ENCODE data around the gene CFAP52. TPM values are rescaled to one million over a fixed set of nuclear protein-coding genes. Genes with fewer than 3 reads are reported as not detected.

The CFAP52 gene
- total RNA-seq, 3 donors from 2014 or later: 0.66 TPM; not detected in 2

DNA sequence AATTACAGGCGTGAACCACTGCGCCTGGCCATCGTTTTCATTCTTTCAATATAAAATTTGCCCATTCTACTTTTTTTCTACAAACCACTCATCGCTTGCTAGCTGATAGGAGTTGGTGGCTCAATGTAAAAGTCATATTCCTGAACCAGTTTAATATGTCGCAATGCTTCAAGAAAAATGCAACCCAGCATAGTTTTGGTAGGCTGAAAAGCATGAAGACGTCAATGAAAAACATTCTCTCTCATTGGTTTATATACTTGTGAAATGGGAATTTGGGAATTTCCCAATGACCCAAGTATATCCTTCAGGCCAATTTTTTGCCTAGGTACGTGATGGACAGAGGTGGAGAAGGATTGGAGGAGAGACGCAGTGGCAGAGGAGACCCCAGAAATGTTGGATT is 95.8 kb downstream of the CFAP52 start:
- Histone ChIP-seq H3K36me3 (no peaks in the 10 kb centered on the region), H3K9me3 (no peaks in the 10 kb centered on the region), H3K27me3 (no peaks in the 10 kb centered on the region), H3K27ac (no peak overlapping the region), H3K4me3 (no peak overlapping the region), H3K4me1 (no peaks in the 10 kb centered on the region)
- no peak for DNase-seq (ENCODE audit: low spot score in 2 of 2)
- intact Hi-C loops (cut with DNase I; ENCODE audit: low total_unique reads): no loop called here
- TF ChIP-seq CTCF (IDR thresholded peaks at IDR 0.05) (no peak), POLR2A (IDR thresholded peaks at IDR 0.05) (no peak), POLR2AphosphoS5 (IDR thresholded peaks at IDR 0.05) (no peak)

- DNase-seq (ENCODE audit: low spot score in 2 of 2): no peak
- no peaks in the 10 kb centered on the region for H3K9me3 ChIP-seq
- no peaks in the 10 kb centered on the region for H3K36me3 ChIP-seq
- TF ChIP-seq POLR2A (IDR thresholded peaks at IDR 0.05) (no peak), CTCF (IDR thresholded peaks at IDR 0.05) (no peak), POLR2AphosphoS5 (IDR thresholded peaks at IDR 0.05) (no peak)
- H3K4me3 ChIP-seq: no peak overlapping the region
- no peaks in the 10 kb centered on the region for H3K27me3 ChIP-seq
- intact Hi-C loops (cut with DNase I; ENCODE audit: low total_unique reads): no loop called here
- H3K4me1 ChIP-seq: no peaks in the 10 kb centered on the region
- H3K27ac ChIP-seq: no peak overlapping the region
Measured at GRCh38 chr17:9672691-9673090, 96.2 kb downstream of the CFAP52 start.

DNA sequence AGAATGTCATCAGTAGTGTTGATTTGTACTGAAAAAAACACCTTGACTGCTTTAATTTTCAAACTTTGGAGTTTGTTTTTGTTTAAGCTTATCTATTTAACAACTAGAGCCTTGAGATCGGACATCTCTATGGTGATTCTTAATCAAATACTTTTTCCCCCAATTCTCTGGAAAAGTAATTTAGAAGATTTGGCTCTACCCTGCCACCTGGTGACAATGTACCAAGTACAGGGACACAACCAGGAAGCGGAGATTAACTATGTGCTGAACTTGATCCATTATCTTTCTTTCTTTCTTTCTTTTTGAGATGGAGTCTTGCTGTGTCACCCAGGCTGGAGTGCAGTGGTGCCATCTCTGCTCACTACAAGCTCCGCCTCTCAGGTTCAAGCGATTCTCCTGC is 99.6 kb downstream of the CFAP52 start:
- Histone ChIP-seq H3K27me3 (no peaks in the 10 kb centered on the region), H3K27ac (no peak overlapping the region), H3K9me3 (no peaks in the 10 kb centered on the region), H3K4me3 (no peak overlapping the region), H3K36me3 (no peaks in the 10 kb centered on the region), H3K4me1 (no peaks in the 10 kb centered on the region)
- intact Hi-C loops (cut with DNase I; ENCODE audit: low total_unique reads): no loop called here
- no peak for DNase-seq (ENCODE audit: low spot score in 2 of 2)
- TF ChIP-seq POLR2AphosphoS5 (IDR thresholded peaks at IDR 0.05) (no peak), CTCF (IDR thresholded peaks at IDR 0.05) (no peak), POLR2A (IDR thresholded peaks at IDR 0.05) (no peak)

GRCh38 chr17:9676820-9677310 is 100.4 kb downstream of the CFAP52 start:
- Histone ChIP-seq H3K36me3 (no peaks in the 10 kb centered on the region), H3K4me1 (no peaks in the 10 kb centered on the region), H3K4me3 (no peak overlapping the region), H3K9me3 (no peaks in the 10 kb centered on the region), H3K27ac (no peak overlapping the region), H3K27me3 (no peaks in the 10 kb centered on the region)
- intact Hi-C loops (cut with DNase I; ENCODE audit: low total_unique reads): no loop called here
- no peak for TF ChIP-seq POLR2AphosphoS5 (IDR thresholded peaks at IDR 0.05)
- no peak for TF ChIP-seq CTCF (IDR thresholded peaks at IDR 0.05)
- DNase-seq (ENCODE audit: low spot score in 2 of 2): no peak

DNA sequence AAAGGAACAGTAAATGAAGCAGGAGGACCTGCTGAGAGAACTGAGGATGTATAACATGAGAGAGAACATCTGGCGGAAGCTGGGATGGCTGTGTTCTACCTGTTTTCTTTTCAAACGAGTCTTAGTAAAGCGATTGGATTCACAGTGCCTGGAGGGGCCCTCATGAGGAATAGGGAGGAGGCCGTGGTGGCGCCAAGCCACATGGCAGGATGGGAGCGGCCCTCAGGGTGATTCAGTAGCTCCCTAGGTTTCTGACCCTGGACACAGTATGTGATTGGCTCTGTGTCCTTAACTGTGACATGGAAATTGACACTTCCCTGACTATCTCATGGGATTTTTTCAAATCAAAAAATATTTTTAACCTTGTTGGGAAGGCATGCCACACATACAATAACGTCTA is 101.0 kb downstream of the CFAP52 start:
- no peak for TF ChIP-seq POLR2AphosphoS5 (IDR thresholded peaks at IDR 0.05)
- intact Hi-C loops (cut with DNase I; ENCODE audit: low total_unique reads): no loop called here

GRCh38 chr17:9677896-9678295 is 101.5 kb downstream of the CFAP52 start:
- DNase-seq (ENCODE audit: low spot score in 2 of 2): no peak
- TF ChIP-seq POLR2A (IDR thresholded peaks at IDR 0.05): no peak
- TF ChIP-seq POLR2AphosphoS5 (IDR thresholded peaks at IDR 0.05): no peak
- no peak for TF ChIP-seq CTCF (IDR thresholded peaks at IDR 0.05)
- Histone ChIP-seq H3K4me1 (no peaks in the 10 kb centered on the region), H3K36me3 (no peaks in the 10 kb centered on the region), H3K27me3 (no peaks in the 10 kb centered on the region), H3K4me3 (no peak overlapping the region), H3K27ac (no peak overlapping the region), H3K9me3 (no peaks in the 10 kb centered on the region)
- intact Hi-C loops (cut with DNase I; ENCODE audit: low total_unique reads): no loop called here

More for the DNA sequence above, 101.0 kb downstream of the CFAP52 start:
- Histone ChIP-seq H3K27ac (no peak overlapping the region), H3K4me1 (no peaks in the 10 kb centered on the region), H3K36me3 (no peaks in the 10 kb centered on the region), H3K4me3 (no peak overlapping the region), H3K9me3 (no peaks in the 10 kb centered on the region), H3K27me3 (no peaks in the 10 kb centered on the region)
- DNase-seq (ENCODE audit: low spot score in 2 of 2): no peak
